ENCODE measurements around the gene ATG10. TPM values are rescaled to one million over a fixed set of nuclear protein-coding genes. Genes with fewer than 3 reads are reported as not detected.
A peak's percentile ranks its signal among the peaks of the same experiment; 100 is the strongest.
"Not testable (repeated sequence)": the region's sequence is repeated elsewhere in the genome, so short reads cannot be mapped to it uniquely, and the experiment has no call there.

Gene ATG10
- total RNA-seq, 1 experiment from 2014 or later = 15.1 TPM

- no peak for DNase-seq (ENCODE audit: low spot score)
Observed at GRCh38 chr5:82054004-82054710, 82.3 kb downstream of the ATG10 start.

GRCh38 chr5:82057051-82057450 lies 85.2 kb downstream of the ATG10 start:
- DNase-seq (ENCODE audit: low spot score) = no peak

- DNase-seq (ENCODE audit: low spot score) = no peak
Observed at GRCh38 chr5:82058710-82059109, 86.9 kb downstream of the ATG10 start.

- DNase-seq (ENCODE audit: low spot score) = no peak
Observed at GRCh38 chr5:82066791-82067190, 95.0 kb downstream of the ATG10 start.

- DNase-seq (ENCODE audit: low spot score) = not testable (repeated sequence)
Observed at GRCh38 chr5:82068042-82068441, 96.2 kb downstream of the ATG10 start.

GRCh38 chr5:82068723-82069122 lies 96.9 kb downstream of the ATG10 start:
- DNase-seq (ENCODE audit: low spot score) = no peak

- DNase-seq (ENCODE audit: low spot score) = no peak
Observed at GRCh38 chr5:82072138-82072537, 100.3 kb downstream of the ATG10 start.

GRCh38 chr5:82073179-82073578 lies 101.4 kb downstream of the ATG10 start:
- DNase-seq (ENCODE audit: low spot score) = no peak

- no peak for DNase-seq (ENCODE audit: low spot score)
Observed at GRCh38 chr5:82074950-82075349, 103.1 kb downstream of the ATG10 start.

GRCh38 chr5:82077496-82077895 lies 105.7 kb downstream of the ATG10 start:
- no peak for DNase-seq (ENCODE audit: low spot score)

- no peak for DNase-seq (ENCODE audit: low spot score)
Observed at GRCh38 chr5:82091617-82092016, 119.8 kb downstream of the ATG10 start.

GRCh38 chr5:82095536-82095935 lies 123.7 kb downstream of the ATG10 start:
- no peak for DNase-seq (ENCODE audit: low spot score)

GRCh38 chr5:82096249-82096648 lies 124.4 kb downstream of the ATG10 start:
- no peak for DNase-seq (ENCODE audit: low spot score)

GRCh38 chr5:82100303-82101077 lies 128.7 kb downstream of the ATG10 start:
- DNase-seq (ENCODE audit: low spot score) = no peak

GRCh38 chr5:82104872-82105271 lies 133.0 kb downstream of the ATG10 start:
- DNase-seq (ENCODE audit: low spot score) = no peak

- DNase-seq (ENCODE audit: low spot score) = no peak
Observed at GRCh38 chr5:82105457-82105856, 133.6 kb downstream of the ATG10 start.

GRCh38 chr5:82106207-82106606 lies 134.4 kb downstream of the ATG10 start:
- no peak for DNase-seq (ENCODE audit: low spot score)

GRCh38 chr5:82106756-82107155 lies 134.9 kb downstream of the ATG10 start:
- no peak for DNase-seq (ENCODE audit: low spot score)

- DNase-seq (ENCODE audit: low spot score) = peak; percentile 52
Observed at GRCh38 chr5:82107267-82107666, 135.4 kb downstream of the ATG10 start.

GRCh38 chr5:82109013-82109412 lies 137.2 kb downstream of the ATG10 start:
- DNase-seq (ENCODE audit: low spot score) = no peak

- DNase-seq (ENCODE audit: low spot score) = not testable (repeated sequence)
Observed at GRCh38 chr5:82109915-82110314, 138.1 kb downstream of the ATG10 start.

- peak; percentile 36 for DNase-seq (ENCODE audit: low spot score)
Observed at GRCh38 chr5:82111191-82111590, 139.4 kb downstream of the ATG10 start.

- no peak for DNase-seq (ENCODE audit: low spot score)
Observed at GRCh38 chr5:82115858-82116257, 144.0 kb downstream of the ATG10 start.
